Stimulated activated naive CD8-positive, alpha-beta T cell treated with anti-CD3 and anti-CD28 coated beads, Interleukin-15, amount 100 ng/mL, for 72 hours (primary cell): ENCODE results near the gene SYMPK.
A peak's percentile ranks its signal among the peaks of the same experiment; 100 is the strongest.
"Not testable (repeated sequence)": the region's sequence is repeated elsewhere in the genome, so short reads cannot be mapped to it uniquely, and the experiment has no call there.

Experiments
- ATAC-seq: fragments of 150-1000 bp; cut with Tn5 transposase; 2 replicates; pipeline ENCODE4 v1.10.0; 2021; ENCODE audit warnings: mild to moderate bottlenecking, moderate library complexity
- DNase-seq, 2 donors: peaks; one replicate each; pipeline ENCODE4 v3.0.0; 2021 to 2022
- H3K27ac Mint-ChIP-seq, 2 donors: one replicate each; pipeline ENCODE4 v1.8.0; 2022; ENCODE audit warnings: mild to moderate bottlenecking in 2 of 2, mixed read lengths in 2 of 2, moderate library complexity in 2 of 2
- H3K27me3 Mint-ChIP-seq: one replicate; pipeline ENCODE4 v1.8.0; 2022; ENCODE audit warnings: mixed read lengths
- H3K4me1 Mint-ChIP-seq: one replicate; pipeline ENCODE4 v1.8.0; 2022; ENCODE audit warnings: mild to moderate bottlenecking, mixed read lengths
- H3K4me3 Mint-ChIP-seq, 2 donors: one replicate each; pipeline ENCODE4 v1.8.0; 2022; ENCODE audit warnings: mild to moderate bottlenecking in 2 of 2, mixed read lengths in 2 of 2, moderate library complexity in 1 of 2
- H3K9me3 Mint-ChIP-seq, 2 donors: one replicate each; pipeline ENCODE4 v1.8.0; 2022; ENCODE audit warnings: mixed read lengths in 2 of 2

Gene SYMPK

GRCh38 chr19:45814166-45814780, 48.7 kb downstream of the SYMPK start:
- no peaks in the 10 kb centered on the region for H3K9me3 Mint-ChIP-seq
- peaks cover 27% of the 10 kb centered on the region for H3K4me1 Mint-ChIP-seq
- peaks cover 45% of the 10 kb centered on the region for H3K27me3 Mint-ChIP-seq
- DNase-seq (no peak), ATAC-seq (no peak)
- no peak overlapping the region for H3K4me3 Mint-ChIP-seq
- H3K27ac Mint-ChIP-seq: no peak overlapping the region

- Mint-ChIP-seq H3K27me3 (peaks cover 45% of the 10 kb centered on the region), H3K27ac (peak overlapping the region in 1 of 2 donors; percentile 53), H3K9me3 (no peaks in the 10 kb centered on the region), H3K4me1 (peaks cover 25% of the 10 kb centered on the region), H3K4me3 (no peak overlapping the region)
- no peak for ATAC-seq
- DNase-seq: no peak
Measured at GRCh38 chr19:45812297-45812696, 50.6 kb downstream of the SYMPK start.

- DNase-seq (no peak), ATAC-seq (peak; percentile 39)
- Mint-ChIP-seq H3K4me1 (peaks cover 8% of the 10 kb centered on the region), H3K27me3 (peaks cover 47% of the 10 kb centered on the region), H3K9me3 (no peaks in the 10 kb centered on the region), H3K27ac (peak overlapping the region in 1 of 2 donors; percentile 29), H3K4me3 (peak overlapping the region in 1 of 2 donors; percentile 37)
Measured at GRCh38 chr19:45809643-45810159, 53.2 kb downstream of the SYMPK start.

- ATAC-seq (no peak), DNase-seq (no peak)
- Mint-ChIP-seq H3K4me3 (no peak overlapping the region), H3K27me3 (peaks cover 34% of the 10 kb centered on the region), H3K9me3 (no peaks in the 10 kb centered on the region), H3K27ac (peak overlapping the region in 1 of 2 donors; percentile 24), H3K4me1 (peaks cover 8% of the 10 kb centered on the region)
Measured at GRCh38 chr19:45805719-45806118, 57.2 kb downstream of the SYMPK start.

GRCh38 chr19:45804959-45805230, 58.1 kb downstream of the SYMPK start:
- DNase-seq (no peak), ATAC-seq (no peak)
- H3K27ac Mint-ChIP-seq: no peak overlapping the region
- H3K4me3 Mint-ChIP-seq: no peak overlapping the region
- peaks cover 40% of the 10 kb centered on the region for H3K27me3 Mint-ChIP-seq
- peaks cover 8% of the 10 kb centered on the region for H3K4me1 Mint-ChIP-seq
- no peaks in the 10 kb centered on the region for H3K9me3 Mint-ChIP-seq

- no peak for DNase-seq
Measured at GRCh38 chr19:45804140-45804958, 58.6 kb downstream of the SYMPK start.

GRCh38 chr19:45801603-45802175, 61.3 kb downstream of the SYMPK start:
- no peak overlapping the region for H3K27ac Mint-ChIP-seq
- H3K4me3 Mint-ChIP-seq: no peak overlapping the region
- H3K27me3 Mint-ChIP-seq: peaks cover 71% of the 10 kb centered on the region
- no peak for DNase-seq
- H3K9me3 Mint-ChIP-seq: no peaks in the 10 kb centered on the region
- H3K4me1 Mint-ChIP-seq: peaks cover 9% of the 10 kb centered on the region
- no peak for ATAC-seq

More at GRCh38 chr19:45804140-45804958, 58.6 kb downstream of the SYMPK start:
- Mint-ChIP-seq H3K4me3 (no peak overlapping the region), H3K27ac (no peak overlapping the region), H3K27me3 (peaks cover 46% of the 10 kb centered on the region), H3K4me1 (peaks cover 2% of the 10 kb centered on the region), H3K9me3 (no peaks in the 10 kb centered on the region)
- no peak for ATAC-seq

- no peaks in the 10 kb centered on the region for H3K9me3 Mint-ChIP-seq
- H3K4me3 Mint-ChIP-seq: no peak overlapping the region
- peaks cover 9% of the 10 kb centered on the region for H3K4me1 Mint-ChIP-seq
- peaks cover 76% of the 10 kb centered on the region for H3K27me3 Mint-ChIP-seq
- ATAC-seq: no peak
- no peak overlapping the region for H3K27ac Mint-ChIP-seq
- DNase-seq: no peak
Measured at GRCh38 chr19:45800070-45800553, 62.8 kb downstream of the SYMPK start.

- H3K4me1 Mint-ChIP-seq, H3K9me3 Mint-ChIP-seq, H3K27ac Mint-ChIP-seq, DNase-seq, ATAC-seq, H3K4me3 Mint-ChIP-seq: not testable (repeated sequence)
- H3K27me3 Mint-ChIP-seq: peaks cover 82% of the 10 kb centered on the region
Measured at GRCh38 chr19:45799541-45799940, 63.4 kb downstream of the SYMPK start.

GRCh38 chr19:45798995-45799517, 63.9 kb downstream of the SYMPK start:
- DNase-seq: peak; percentile 52 to 53
- Mint-ChIP-seq H3K9me3 (no peaks in the 10 kb centered on the region), H3K27me3 (peaks cover 87% of the 10 kb centered on the region), H3K4me3 (no peak overlapping the region), H3K4me1 (peaks cover 10% of the 10 kb centered on the region), H3K27ac (no peak overlapping the region)
- peak; percentile 79 for ATAC-seq

- H3K27me3 Mint-ChIP-seq: peaks cover 67% of the 10 kb centered on the region
- H3K4me1 Mint-ChIP-seq: peaks cover 42% of the 10 kb centered on the region
- DNase-seq: no peak
- no peaks in the 10 kb centered on the region for H3K9me3 Mint-ChIP-seq
- no peak overlapping the region for H3K4me3 Mint-ChIP-seq
- no peak overlapping the region for H3K27ac Mint-ChIP-seq
- ATAC-seq: no peak
Measured at GRCh38 chr19:45794627-45795026, 68.3 kb downstream of the SYMPK start.

GRCh38 chr19:45793876-45794275, 69.1 kb downstream of the SYMPK start:
- no peak for DNase-seq

GRCh38 chr19:45793178-45793564, 69.8 kb downstream of the SYMPK start:
- peaks cover 65% of the 10 kb centered on the region for H3K27me3 Mint-ChIP-seq
- H3K27ac Mint-ChIP-seq: peak overlapping the region; percentile 59 to 62
- peaks cover 33% of the 10 kb centered on the region for H3K4me1 Mint-ChIP-seq
- ATAC-seq (no peak), DNase-seq (no peak)
- H3K9me3 Mint-ChIP-seq: no peaks in the 10 kb centered on the region
- peak overlapping the region; percentile 39 to 82 for H3K4me3 Mint-ChIP-seq

More at GRCh38 chr19:45793876-45794275, 69.1 kb downstream of the SYMPK start:
- Mint-ChIP-seq H3K4me3 (no peak overlapping the region), H3K27ac (peak overlapping the region in 1 of 2 donors; percentile 34), H3K4me1 (peaks cover 38% of the 10 kb centered on the region), H3K9me3 (no peaks in the 10 kb centered on the region), H3K27me3 (peaks cover 65% of the 10 kb centered on the region)
- no peak for ATAC-seq

GRCh38 chr19:45792470-45793177, 70.3 kb downstream of the SYMPK start, which contains the start of gene DMWD:
Gene DMWD (minus strand): TSS chr19:45792845. CDS start chr19:45792756, 89 bp downstream.
- peaks cover 33% of the 10 kb centered on the region for H3K4me1 Mint-ChIP-seq
- ATAC-seq: peak; percentile 92
- H3K4me3 Mint-ChIP-seq: peak within 1 kb of the TSS; percentile 90 to 99
- H3K27ac Mint-ChIP-seq: peak within 1 kb of the TSS; percentile 83 to 93
- peak; percentile 99 for DNase-seq
- H3K9me3 Mint-ChIP-seq: no peaks in the 10 kb centered on the region
- H3K27me3 Mint-ChIP-seq: peaks cover 65% of the 10 kb centered on the region
